Measurements from ENCODE around the gene BAZ2B. TPM values are rescaled to one million over a fixed set of nuclear protein-coding genes. Genes with fewer than 3 reads are reported as not detected.
"Not testable (repeated sequence)": the region's sequence is repeated elsewhere in the genome, so short reads cannot be mapped to it uniquely, and the experiment has no call there.

The BAZ2B gene
- 9.8 TPM for polyA plus RNA-seq (2013, experiment 1 of 2; ENCODE audit: insufficient read length)
- 11.3 TPM for polyA plus RNA-seq (2013, experiment 2 of 2; ENCODE audit: insufficient read length)

GRCh38 chr2:159616286-159616701, at the start of gene BAZ2B:
Gene BAZ2B (minus strand): TSS chr2:159616548. CDS start chr2:159478719, 137,829 bp downstream.
- DNase-seq, result peak; percentile 79

GRCh38 chr2:159661286-159661685, 44.9 kb upstream of the BAZ2B start:
- peak; percentile 26 for DNase-seq

- no peak for DNase-seq
Measured at GRCh38 chr2:159658881-159659873, 42.8 kb upstream of the BAZ2B start.

GRCh38 chr2:159653962-159654361, 37.6 kb upstream of the BAZ2B start:
- DNase-seq, result no peak

GRCh38 chr2:159651884-159652283, 35.5 kb upstream of the BAZ2B start:
- DNase-seq, result no peak

- DNase-seq, result no peak
Measured at GRCh38 chr2:159650574-159650973, 34.2 kb upstream of the BAZ2B start.

- DNase-seq, result no peak
Measured at GRCh38 chr2:159648643-159649042, 32.3 kb upstream of the BAZ2B start.

- no peak for DNase-seq
Measured at GRCh38 chr2:159647667-159648066, 31.3 kb upstream of the BAZ2B start.

GRCh38 chr2:159640176-159640575, 23.8 kb upstream of the BAZ2B start:
- peak; percentile 32 for DNase-seq

GRCh38 chr2:159639712-159640111, 23.4 kb upstream of the BAZ2B start:
- no peak for DNase-seq

- DNase-seq, result no peak
Measured at GRCh38 chr2:159639071-159639470, 22.7 kb upstream of the BAZ2B start.

GRCh38 chr2:159637988-159638501, 21.7 kb upstream of the BAZ2B start:
- DNase-seq, result peak; percentile 66

GRCh38 chr2:159637240-159637639, 20.9 kb upstream of the BAZ2B start:
- DNase-seq, result no peak

- peak; percentile 65 for DNase-seq
Measured at GRCh38 chr2:159635006-159635789, 18.9 kb upstream of the BAZ2B start.

- no peak for DNase-seq
Measured at GRCh38 chr2:159633219-159633618, 16.9 kb upstream of the BAZ2B start.

- not testable (repeated sequence) for DNase-seq
Measured at GRCh38 chr2:159625628-159626027, 9.3 kb upstream of the BAZ2B start.

- DNase-seq, result no peak
Measured at GRCh38 chr2:159623436-159623835, 7.1 kb upstream of the BAZ2B start.

GRCh38 chr2:159622966-159623365, 6.6 kb upstream of the BAZ2B start:
- DNase-seq, result no peak

- DNase-seq, result no peak
Measured at GRCh38 chr2:159620796-159621195, 4.4 kb upstream of the BAZ2B start.

- DNase-seq, result no peak
Measured at GRCh38 chr2:159617646-159618045, 1.3 kb upstream of the BAZ2B start.

GRCh38 chr2:159617100-159617499, 752 bp upstream of the BAZ2B start:
- no peak for DNase-seq

- DNase-seq, result peak; percentile 94
Measured at GRCh38 chr2:159615367-159616285, 722 bp downstream of the BAZ2B start.

Data from fibroblast of skin of scalp (primary cell).